ENCODE measurements around the gene PIGW. TPM values are rescaled to one million over a fixed set of nuclear protein-coding genes. Genes with fewer than 3 reads are reported as not detected.
"Not testable (repeated sequence)": the region's sequence is repeated elsewhere in the genome, so short reads cannot be mapped to it uniquely, and the experiment has no call there.

The PIGW gene
- total RNA-seq, 1 experiment from 2014 or later = 10.8 TPM

GRCh38 chr17:36507266-36507665 lies 27.5 kb upstream of the PIGW start:
- DNase-seq (ENCODE audit: low read depth) = no peak

- not testable (repeated sequence) for DNase-seq (ENCODE audit: low read depth)
These were observed 26.3 kb upstream of the PIGW start for GRCh38 chr17:36508439-36508838.

GRCh38 chr17:36509272-36509985 lies 25.4 kb upstream of the PIGW start:
- no peak for DNase-seq (ENCODE audit: low read depth)

GRCh38 chr17:36510636-36511035 lies 24.2 kb upstream of the PIGW start:
- no peak for DNase-seq (ENCODE audit: low read depth)

- no peak for DNase-seq (ENCODE audit: low read depth)
These were observed 23.6 kb upstream of the PIGW start for GRCh38 chr17:36511216-36511615.

GRCh38 chr17:36512641-36513040 lies 22.1 kb upstream of the PIGW start:
- no peak for DNase-seq (ENCODE audit: low read depth)

GRCh38 chr17:36514856-36515255 lies 19.9 kb upstream of the PIGW start:
- no peak for DNase-seq (ENCODE audit: low read depth)

GRCh38 chr17:36515837-36516236 lies 18.9 kb upstream of the PIGW start:
- no peak for DNase-seq (ENCODE audit: low read depth)

GRCh38 chr17:36523113-36523512 lies 11.7 kb upstream of the PIGW start:
- no peak for DNase-seq (ENCODE audit: low read depth)

- DNase-seq (ENCODE audit: low read depth) = peak; percentile 72
These were observed 10.3 kb upstream of the PIGW start for GRCh38 chr17:36524428-36524876.

- DNase-seq (ENCODE audit: low read depth) = peak; percentile 41
These were observed 9.7 kb upstream of the PIGW start for GRCh38 chr17:36525113-36525512.

- DNase-seq (ENCODE audit: low read depth) = no peak
These were observed 8.9 kb upstream of the PIGW start for GRCh38 chr17:36525888-36526287.

- DNase-seq (ENCODE audit: low read depth) = no peak
These were observed 7.1 kb upstream of the PIGW start for GRCh38 chr17:36527621-36528250.

- DNase-seq (ENCODE audit: low read depth) = peak; percentile 76
These were observed 5.7 kb upstream of the PIGW start for GRCh38 chr17:36529121-36529520.

GRCh38 chr17:36532435-36532975 lies 2.3 kb upstream of the PIGW start:
- no peak for DNase-seq (ENCODE audit: low read depth)

- DNase-seq (ENCODE audit: low read depth) = peak; percentile 64
These were observed 600 bp upstream of the PIGW start for GRCh38 chr17:36533935-36534839.

- no peak for DNase-seq (ENCODE audit: low read depth)
These were observed 888 bp downstream of the PIGW start for GRCh38 chr17:36535669-36536081.

GRCh38 chr17:36540696-36541095 lies 5.9 kb downstream of the PIGW start:
- no peak for DNase-seq (ENCODE audit: low read depth)

GRCh38 chr17:36542755-36543154 lies 8.0 kb downstream of the PIGW start:
- no peak for DNase-seq (ENCODE audit: low read depth)

- DNase-seq (ENCODE audit: low read depth) = no peak
These were observed 9.2 kb downstream of the PIGW start for GRCh38 chr17:36544044-36544306.

GRCh38 chr17:36544307-36545076 lies 9.7 kb downstream of the PIGW start, which contains the start of gene GGNBP2:
Gene GGNBP2, plus strand, starts transcription at chr17:36544919. Its CDS starts 806 bp downstream, at chr17:36545725.
- DNase-seq (ENCODE audit: low read depth) = peak; percentile 88

- no peak for DNase-seq (ENCODE audit: low read depth)
These were observed 10.3 kb downstream of the PIGW start for GRCh38 chr17:36545077-36545464.
